SK-N-SH (cell line): Measurements from ENCODE around the gene AVP. TPM values are rescaled to one million over a fixed set of nuclear protein-coding genes. Genes with fewer than 3 reads are reported as not detected.

Source experiments
- CTCF ChIA-PET: fragments of 300-600, 350-600 bp; formaldehyde crosslinking; extraction: SDS; loops from one replicate; lab custom pipeline; 2021; lab: Yijun Ruan, JAX
- POLR2A ChIA-PET: fragments of 350-600 bp; sonication (Branson Sonifier 250); formaldehyde crosslinking; extraction: SDS; loops from one replicate; lab custom pipeline; 2020; ENCODE audit warnings: antibody characterized with exemption, inconsistent platforms; lab: Yijun Ruan, JAX
- DNase-seq: peaks from one replicate; pipeline ENCODE4 v3.0.0; 2012
- H2AFZ ChIP-seq: fragments of 200-600 bp; sonication (generic); 2 replicates; pipeline ENCODE4 v1.8.1; 2016; ENCODE audit warnings: antibody characterized with exemption, mild to moderate bottlenecking, low read depth
- H3F3A ChIP-seq: fragments of 200-600 bp; sonication (generic); replicated peaks from 2 replicates; pipeline ENCODE3; 2016; ENCODE audit warnings: antibody characterized with exemption, mild to moderate bottlenecking; ENCODE audit not compliant: insufficient read depth
- H3K27ac ChIP-seq, 2 experiments: fragments of 200-500 bp in 1 of 2; fragments of 200-600 bp in 1 of 2; sonication (Bioruptor generic) in 1 of 2; sonication (generic), shearing (Covaris generic) in 1 of 2; 2 replicates each; pipeline versions ENCODE4 v1.5.1 to v1.6.1; 2014 to 2016; ENCODE audit warnings: low read depth in 2 of 2, inconsistent platforms in 1 of 2, low read length in 1 of 2, mild to moderate bottlenecking in 1 of 2, mixed read lengths in 1 of 2
- H3K27me3 ChIP-seq: fragments of 200-600 bp; sonication (generic), shearing (Covaris generic); 2 replicates; pipeline ENCODE4 v1.6.1; 2016; ENCODE audit warnings: mixed run types; ENCODE audit not compliant: insufficient read depth
- H3K36me3 ChIP-seq, 2 experiments: fragments of 200-500 bp in 1 of 2; fragments of 200-600 bp in 1 of 2; sonication (Bioruptor generic) in 1 of 2; sonication (generic) in 1 of 2; replicated peaks in 1 of 2; 2 replicates each; pipeline versions ENCODE3 to v1.5.1; 2014 to 2016; ENCODE audit warnings: low read length in 1 of 2, mild to moderate bottlenecking in 1 of 2; ENCODE audit not compliant: insufficient read depth in 2 of 2, control insufficient read depth in 1 of 2
- H3K4me1 ChIP-seq, 2 experiments: fragments of 200-500 bp in 1 of 2; fragments of 200-600 bp in 1 of 2; sonication (Bioruptor generic) in 1 of 2; sonication (generic), shearing (Covaris generic) in 1 of 2; 2 replicates each; pipeline versions ENCODE4 v1.5.1 to v1.6.1; 2014 to 2016; ENCODE audit warnings: low read depth in 1 of 2, low read length in 1 of 2, mixed run types in 1 of 2; ENCODE audit not compliant: insufficient read depth in 2 of 2, control insufficient read depth in 1 of 2
- H3K4me2 ChIP-seq: fragments of 200-600 bp; sonication (generic), shearing (Covaris generic); 2 replicates; pipeline ENCODE4 v1.6.1; 2017; ENCODE audit warnings: mixed run types
- H3K4me3 ChIP-seq, 2 experiments: fragments of 200-500 bp in 1 of 2; fragments of 200-600 bp in 1 of 2; sonication (Bioruptor generic) in 1 of 2; sonication (generic), shearing (Covaris generic) in 1 of 2; 2 replicates each; pipeline versions ENCODE4 v1.5.1 to v1.8.1; 2014 to 2016; ENCODE audit warnings: low read depth in 2 of 2, inconsistent platforms in 1 of 2, low read length in 1 of 2, mild to moderate bottlenecking in 1 of 2, mixed read lengths in 1 of 2, moderate library complexity in 1 of 2
- H3K79me2 ChIP-seq: fragments of 200-600 bp; sonication (generic); 2 replicates; pipeline ENCODE4 v1.8.1; 2017; ENCODE audit warnings: mild to moderate bottlenecking; ENCODE audit not compliant: insufficient read depth
- H3K9ac ChIP-seq: fragments of 200-600 bp; sonication (generic); 2 replicates; pipeline ENCODE4 v1.6.1; 2017; ENCODE audit warnings: mixed run types
- H3K9me2 ChIP-seq: fragments of 200-600 bp; sonication (generic); 2 replicates; pipeline ENCODE4 v1.6.1; 2017; ENCODE audit warnings: mixed run types
- H3K9me3 ChIP-seq: fragments of 200-600 bp; sonication (generic); 2 replicates; pipeline ENCODE4 v1.6.1; 2017; ENCODE audit warnings: mixed run types, mild to moderate bottlenecking, moderate library complexity
- H4K20me1 ChIP-seq: fragments of 200-600 bp; sonication (generic); 2 replicates; pipeline ENCODE4 v1.6.1; 2017; ENCODE audit warnings: mild to moderate bottlenecking, mixed run types; ENCODE audit not compliant: insufficient read depth
- CHD2 ChIP-seq: fragments of 150-350 bp; IDR thresholded peaks from 2 replicates; pipeline ENCODE4 v1.6.1; 2018; ENCODE audit warnings: low read length; ENCODE audit not compliant: partially characterized antibody
- CTCF ChIP-seq: fragments of 200-600 bp; sonication (generic); IDR thresholded peaks from 2 replicates; pipeline ENCODE4 v1.6.1; 2017; ENCODE audit warnings: antibody characterized with exemption, mild to moderate bottlenecking, moderate library complexity
- EZH2phosphoT487 ChIP-seq: fragments of 200-600 bp; sonication (generic); IDR thresholded peaks from 2 replicates; pipeline ENCODE4 v1.6.1; 2017; ENCODE audit warnings: low read depth, mixed run types, mild to moderate bottlenecking, antibody characterized with exemption, moderate library complexity, borderline replicate concordance
- FOSL2 ChIP-seq: IDR thresholded peaks from 2 replicates; pipeline ENCODE4 v1.4.0; 2012; ENCODE audit warnings: low read depth, mild to moderate bottlenecking, moderate library complexity, borderline replicate concordance
- FOXJ3 ChIP-seq: sonication (generic); formaldehyde crosslinking; IDR thresholded peaks from 2 replicates; pipeline ENCODE4 v1.5.1; 2020; ENCODE audit warnings: mild to moderate bottlenecking, missing genetic modification reagents
- GABPA ChIP-seq: IDR thresholded peaks from 2 replicates; pipeline ENCODE4 v1.4.0; 2012; ENCODE audit warnings: low read depth, mild to moderate bottlenecking
- MXI1 ChIP-seq: IDR thresholded peaks from 2 replicates; pipeline ENCODE4 v1.6.1; 2012; ENCODE audit warnings: mild to moderate bottlenecking, low read depth, low read length, improper control_type of control experiment
- NFIC ChIP-seq: IDR thresholded peaks from 2 replicates; pipeline ENCODE4 v1.4.0; 2012; ENCODE audit warnings: borderline replicate concordance
- NRF1 ChIP-seq: IDR thresholded peaks from 2 replicates; pipeline ENCODE4 v1.6.1; 2012; ENCODE audit warnings: low read depth, mild to moderate bottlenecking, low read length
- POLR2AphosphoS5 ChIP-seq: IDR thresholded peaks from 2 replicates; pipeline ENCODE4 v1.6.1; 2012; ENCODE audit warnings: low read depth, low read length
- SIN3A ChIP-seq: IDR thresholded peaks from 2 replicates; pipeline ENCODE4 v1.6.1; 2012; ENCODE audit warnings: low read depth, mild to moderate bottlenecking, low read length, moderate library complexity, borderline replicate concordance
- TAF1 ChIP-seq: IDR thresholded peaks from 2 replicates; pipeline ENCODE4 v1.6.1; 2012; ENCODE audit warnings: low read depth, mild to moderate bottlenecking, low read length, moderate library complexity, borderline replicate concordance
- TEAD4 ChIP-seq: IDR thresholded peaks from 2 replicates; pipeline ENCODE4 v1.4.0; 2012; ENCODE audit warnings: mild to moderate bottlenecking, borderline replicate concordance; ENCODE audit not compliant: insufficient read depth
- YY1 ChIP-seq: IDR thresholded peaks from 2 replicates; pipeline ENCODE4 v1.4.0; 2012; ENCODE audit warnings: low read depth, mild to moderate bottlenecking
- WGBS: methylation state at CpG from one replicate; pipeline ENCODE4 v1.1.6; 2017; ENCODE audit warnings: low lambda C conversion rate; 5-methylcytosine and 5-hydroxymethylcytosine counted together
- polyA plus RNA-seq, 3 experiments: library from polyadenylated mRNA; depleted of rRNA; stranded (reverse); fragments of >200 nt; gene quantifications; 2 replicates each; pipeline ENCODE4 v1.2.3, GENCODE V29; 2012
- TF ChIP-seq, protein P1 (sequence below): fragments of 150-350 bp; IDR thresholded peaks from 2 replicates; pipeline ENCODE4 v1.6.1; 2016; ENCODE audit warnings: mild to moderate bottlenecking, low read depth, low read length
- TF ChIP-seq, protein P2 (sequence below): IDR thresholded peaks from 2 replicates; pipeline ENCODE4 v1.4.0; 2012; ENCODE audit warnings: low read depth, borderline replicate concordance

Gene AVP
- polyA plus RNA-seq, 1 of the 3 experiments (the other 2 are of a cell fraction): not detected

- H3K27ac ChIP-seq: no peak overlapping the region
- H3K4me3 ChIP-seq: no peak overlapping the region
- H3K27me3 ChIP-seq: no peaks in the 10 kb centered on the region
- ChIA-PET POLR2A (no interaction called here), CTCF (interaction anchor here (1.2 kb wide), 1 partner anchor 30 kb away, joined by 3 read pairs; no protein-coding TSS in a partner anchor)
- H3F3A ChIP-seq: no peaks in the 10 kb centered on the region
- TF ChIP-seq, protein P1, sequence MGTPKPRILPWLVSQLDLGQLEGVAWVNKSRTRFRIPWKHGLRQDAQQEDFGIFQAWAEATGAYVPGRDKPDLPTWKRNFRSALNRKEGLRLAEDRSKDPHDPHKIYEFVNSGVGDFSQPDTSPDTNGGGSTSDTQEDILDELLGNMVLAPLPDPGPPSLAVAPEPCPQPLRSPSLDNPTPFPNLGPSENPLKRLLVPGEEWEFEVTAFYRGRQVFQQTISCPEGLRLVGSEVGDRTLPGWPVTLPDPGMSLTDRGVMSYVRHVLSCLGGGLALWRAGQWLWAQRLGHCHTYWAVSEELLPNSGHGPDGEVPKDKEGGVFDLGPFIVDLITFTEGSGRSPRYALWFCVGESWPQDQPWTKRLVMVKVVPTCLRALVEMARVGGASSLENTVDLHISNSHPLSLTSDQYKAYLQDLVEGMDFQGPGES: no peak
- H3K9me2 ChIP-seq: no peaks in the 10 kb centered on the region
- peaks cover 2 to 5% of the 10 kb centered on the region in 2 experiments; a peak in 2 of 4 replicates for H3K4me1 ChIP-seq
- DNase-seq: no peak
- H4K20me1 ChIP-seq: no peaks in the 10 kb centered on the region
- no peak overlapping the region for H3K9ac ChIP-seq
- no peaks in the 10 kb centered on the region for H3K36me3 ChIP-seq
- H2AFZ ChIP-seq: no peak overlapping the region
- no peaks in the 10 kb centered on the region for H3K79me2 ChIP-seq
- WGBS: 97% methylated on average over 7 of the region's 7 CpGs
- H3K4me2 ChIP-seq: no peak overlapping the region
- H3K9me3 ChIP-seq: no peaks in the 10 kb centered on the region
Observed at GRCh38 chr20:3084986-3085360, 449 bp upstream of the AVP start.

DNA sequence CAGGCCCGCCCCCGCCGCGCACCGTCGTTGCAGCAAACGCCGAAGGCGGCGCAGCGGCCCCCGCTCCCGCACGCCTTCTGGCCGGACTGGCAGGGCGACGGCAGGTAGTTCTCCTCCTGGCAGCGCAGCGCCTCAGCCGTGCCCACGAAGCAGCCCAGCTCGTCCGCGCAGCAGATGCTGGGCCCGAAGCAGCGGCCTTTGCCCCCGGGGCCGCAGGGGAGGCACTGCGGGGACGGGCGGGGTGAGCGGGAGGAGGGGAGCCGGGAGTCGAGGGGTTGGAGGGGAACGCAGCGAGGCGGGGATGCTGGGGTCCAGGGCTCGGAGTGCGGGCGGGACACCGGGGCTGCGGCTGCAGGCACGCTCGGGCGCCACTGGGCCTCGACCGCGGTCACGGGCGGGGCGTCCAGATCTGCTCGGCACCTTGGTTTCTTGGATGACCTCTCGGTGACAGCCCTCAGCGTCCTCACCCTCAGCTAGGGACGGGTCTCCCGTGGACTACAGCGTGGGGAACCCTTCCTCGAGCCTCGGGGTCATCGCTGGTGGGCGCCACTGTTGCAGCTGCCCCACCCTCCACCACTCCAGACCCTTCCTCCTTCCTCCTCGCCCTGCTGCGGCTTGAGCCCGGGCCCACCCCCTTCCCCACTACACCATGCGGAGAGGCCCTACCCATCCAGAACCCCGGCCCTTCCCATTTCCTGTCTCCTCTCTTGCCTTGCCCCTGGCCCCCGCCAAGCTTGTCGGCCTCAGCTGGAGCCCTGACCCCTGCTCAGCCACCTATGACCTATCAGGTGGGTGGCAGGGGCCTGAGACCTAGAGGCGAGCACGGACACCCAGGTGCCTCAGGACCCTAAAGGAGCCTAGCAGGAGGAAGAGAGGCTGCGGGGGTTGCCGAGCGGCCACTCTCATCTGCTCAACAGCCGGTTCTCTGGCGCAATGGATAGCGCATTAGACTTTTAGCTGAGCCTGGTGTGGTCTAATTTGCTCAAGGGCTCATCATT lies 1.3 kb downstream of the AVP start:
- POLR2A ChIA-PET: no interaction called here

DNA sequence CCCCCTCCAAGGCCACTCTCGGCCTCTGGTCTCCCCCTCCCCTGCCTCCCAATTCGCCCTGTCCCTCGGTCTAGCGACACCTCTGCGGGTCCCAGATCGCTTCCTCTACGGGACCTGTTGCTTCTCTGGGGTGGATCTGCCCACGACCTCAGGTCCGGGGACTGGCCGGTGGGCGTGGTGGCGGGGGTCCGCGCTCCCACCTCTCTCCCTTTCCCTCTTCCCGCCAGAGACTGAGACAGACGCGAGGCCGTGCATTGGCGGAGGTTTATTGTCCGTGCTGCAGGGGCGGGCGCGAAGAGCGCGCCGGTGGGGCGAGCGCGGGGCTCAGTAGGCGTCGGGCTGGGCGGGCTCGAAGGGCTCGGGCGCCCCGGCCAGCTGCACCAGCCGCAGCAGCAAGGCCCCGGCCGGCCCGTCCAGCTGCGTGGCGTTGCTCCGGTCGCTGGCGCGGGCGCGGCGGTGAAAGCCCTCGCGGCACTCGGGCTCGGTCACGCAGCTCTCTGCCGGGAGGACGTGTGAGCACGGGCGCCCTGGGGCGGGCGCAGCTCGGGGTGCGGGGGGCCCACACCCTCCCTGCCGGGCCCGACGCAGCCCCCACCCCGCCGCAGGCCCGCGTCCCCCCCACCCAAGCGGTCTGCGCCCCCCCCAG lies 2.1 kb downstream of the AVP start:
- Histone ChIP-seq H3K4me1 (peaks cover 2 to 5% of the 10 kb centered on the region in 2 experiments; a peak in 2 of 4 replicates), H3K9me3 (no peaks in the 10 kb centered on the region), H3K27ac (no peak overlapping the region), H2AFZ (no peak overlapping the region), H3K27me3 (no peaks in the 10 kb centered on the region), H3F3A (no peaks in the 10 kb centered on the region), H3K4me3 (peak overlapping the region in 1 of 2 experiments; percentile 32; a peak in 2 of 4 replicates), H4K20me1 (no peaks in the 10 kb centered on the region), H3K79me2 (no peaks in the 10 kb centered on the region), H3K36me3 (no peaks in the 10 kb centered on the region), H3K4me2 (no peak overlapping the region), H3K9me2 (no peaks in the 10 kb centered on the region), H3K9ac (no peak overlapping the region)
- peak; percentile 86 for DNase-seq
- ChIA-PET POLR2A (no interaction called here), CTCF (no interaction called here)
- WGBS: 62% methylated on average over 15 of the region's 71 CpGs
- TF ChIP-seq TAF1: no peak
- no peak for TF ChIP-seq YY1
- TF ChIP-seq SIN3A: no peak
- TF ChIP-seq FOXJ3: no peak
- TF ChIP-seq, protein P2, sequence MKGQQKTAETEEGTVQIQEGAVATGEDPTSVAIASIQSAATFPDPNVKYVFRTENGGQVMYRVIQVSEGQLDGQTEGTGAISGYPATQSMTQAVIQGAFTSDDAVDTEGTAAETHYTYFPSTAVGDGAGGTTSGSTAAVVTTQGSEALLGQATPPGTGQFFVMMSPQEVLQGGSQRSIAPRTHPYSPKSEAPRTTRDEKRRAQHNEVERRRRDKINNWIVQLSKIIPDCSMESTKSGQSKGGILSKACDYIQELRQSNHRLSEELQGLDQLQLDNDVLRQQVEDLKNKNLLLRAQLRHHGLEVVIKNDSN: no peak
- TF ChIP-seq FOSL2: no peak
- TF ChIP-seq GABPA: no peak
- no peak for TF ChIP-seq CHD2
- TF ChIP-seq TEAD4: no peak
- TF ChIP-seq POLR2AphosphoS5: no peak
- no peak for TF ChIP-seq NRF1
- TF ChIP-seq NFIC: no peak
- TF ChIP-seq CTCF: no peak
- TF ChIP-seq MXI1: no peak

More for the DNA sequence above, 1.3 kb downstream of the AVP start:
- Histone ChIP-seq H3K27ac (no peak overlapping the region), H3K9me2 (no peaks in the 10 kb centered on the region), H4K20me1 (no peaks in the 10 kb centered on the region), H3K79me2 (no peaks in the 10 kb centered on the region), H3K4me2 (no peak overlapping the region), H3K4me3 (no peak overlapping the region), H3K9ac (no peak overlapping the region), H3K36me3 (no peaks in the 10 kb centered on the region), H3F3A (no peaks in the 10 kb centered on the region), H3K9me3 (no peaks in the 10 kb centered on the region), H3K27me3 (no peaks in the 10 kb centered on the region), H2AFZ (no peak overlapping the region), H3K4me1 (peaks cover 2 to 5% of the 10 kb centered on the region in 2 experiments; a peak in 2 of 4 replicates)
- peak; percentile 54 for DNase-seq
- TF ChIP-seq EZH2phosphoT487 (no peak), NRF1 (no peak)
- 84% methylated on average over 38 of the region's 76 CpGs for WGBS
- CTCF ChIA-PET: no interaction called here
